HG02588 (cell line): ENCODE measurements around the gene SNED1.

Source experiments
- ATAC-seq: cut with Tn5 transposase; IDR thresholded peaks from one replicate; pipeline ENCODE4 v1.9.1; 2021; ENCODE audit warnings: mild to moderate bottlenecking, moderate library complexity; ENCODE audit not compliant: unreplicated experiment

SNED1 gene

DNA sequence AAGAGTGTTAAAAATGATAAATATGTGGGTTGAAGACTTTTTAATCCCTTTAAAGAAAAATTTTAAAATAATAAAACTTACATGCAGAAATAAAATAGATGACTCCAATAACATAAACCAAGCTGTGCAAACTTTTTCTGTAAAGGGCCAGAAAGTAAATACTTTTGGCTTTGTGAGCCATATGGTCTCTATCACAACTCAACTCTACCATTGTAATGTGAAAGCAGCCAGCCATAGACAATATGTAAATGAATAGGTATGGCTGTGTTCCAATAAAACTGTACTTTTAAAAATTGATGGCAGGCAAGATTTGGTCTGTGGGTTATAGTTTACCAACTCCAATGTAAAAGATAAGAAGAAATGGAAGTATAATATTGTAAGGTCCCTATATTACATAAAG is 45.2 kb downstream of the SNED1 start:
- ATAC-seq, result no peak

DNA sequence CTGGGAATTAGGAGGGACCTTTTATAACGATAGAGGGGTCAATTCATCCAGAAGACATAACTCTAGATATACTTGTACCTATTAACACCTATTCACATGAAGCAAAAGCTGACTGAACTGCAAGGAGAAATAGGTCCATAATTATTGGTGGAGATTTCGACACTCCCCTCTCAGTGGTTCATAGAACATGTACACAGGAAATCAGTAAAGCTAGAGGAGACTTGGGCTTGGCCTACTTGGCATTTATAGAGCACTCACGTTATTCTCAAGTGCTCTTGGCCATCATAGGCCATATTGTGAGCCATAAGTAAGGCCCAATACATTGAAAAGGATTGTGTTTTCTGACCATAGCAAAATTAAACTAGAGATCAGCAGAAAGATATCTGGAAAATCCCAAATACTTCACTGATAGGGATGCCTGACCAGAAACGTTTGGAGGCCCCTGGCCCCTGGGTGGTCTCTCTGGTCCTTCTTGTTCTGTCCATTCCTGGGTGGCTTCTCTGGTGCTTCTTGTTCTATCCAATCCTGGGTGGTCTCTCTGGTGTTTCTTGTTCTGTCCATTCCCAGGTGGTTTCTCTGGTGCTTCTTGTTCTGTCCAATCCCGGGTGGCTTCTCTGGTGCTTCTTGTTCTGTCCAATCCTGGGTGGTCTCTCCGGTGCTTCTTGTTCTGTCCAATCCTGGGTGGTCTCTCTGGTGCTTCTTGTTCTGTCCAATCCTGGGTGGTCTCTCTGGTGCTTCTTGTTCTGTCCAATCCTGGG is 49.0 kb downstream of the SNED1 start:
- no peak for ATAC-seq

DNA sequence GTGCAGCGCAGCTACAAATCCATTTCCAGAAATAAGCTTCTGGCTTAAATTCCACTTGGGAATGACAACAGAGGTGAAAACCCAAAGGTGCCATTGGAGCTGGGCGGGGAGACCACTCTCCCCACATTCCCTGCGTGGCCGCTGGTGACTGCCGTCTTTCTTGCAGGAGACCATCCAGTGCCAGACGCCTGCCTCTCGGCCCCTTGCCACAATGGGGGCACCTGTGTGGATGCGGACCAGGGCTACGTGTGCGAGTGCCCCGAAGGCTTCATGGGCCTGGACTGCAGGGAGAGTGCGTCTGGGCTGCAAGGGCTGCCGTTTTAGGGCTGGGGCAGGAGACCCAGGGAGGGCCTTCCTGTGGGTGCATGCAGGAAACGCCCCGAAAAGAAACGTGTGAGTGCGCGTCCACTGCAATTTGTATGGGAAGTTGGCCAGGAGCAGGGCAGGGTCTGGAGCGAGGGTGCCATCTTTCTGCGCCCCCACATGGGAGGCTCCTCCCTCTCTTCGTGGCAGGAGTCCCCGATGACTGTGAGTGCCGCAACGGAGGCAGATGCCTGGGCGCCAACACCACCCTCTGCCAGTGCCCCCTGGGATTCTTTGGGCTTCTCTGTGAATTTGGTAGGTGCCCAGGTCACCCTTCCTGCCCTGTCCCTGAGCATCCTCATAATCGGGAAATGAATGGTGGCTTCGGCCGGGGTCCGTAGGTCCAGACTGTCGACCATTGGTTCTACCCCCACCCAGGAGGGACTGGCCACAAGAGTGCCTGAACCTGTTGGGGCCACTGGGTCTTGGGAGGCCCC is 49.9 kb downstream of the SNED1 start:
- no peak for ATAC-seq

DNA sequence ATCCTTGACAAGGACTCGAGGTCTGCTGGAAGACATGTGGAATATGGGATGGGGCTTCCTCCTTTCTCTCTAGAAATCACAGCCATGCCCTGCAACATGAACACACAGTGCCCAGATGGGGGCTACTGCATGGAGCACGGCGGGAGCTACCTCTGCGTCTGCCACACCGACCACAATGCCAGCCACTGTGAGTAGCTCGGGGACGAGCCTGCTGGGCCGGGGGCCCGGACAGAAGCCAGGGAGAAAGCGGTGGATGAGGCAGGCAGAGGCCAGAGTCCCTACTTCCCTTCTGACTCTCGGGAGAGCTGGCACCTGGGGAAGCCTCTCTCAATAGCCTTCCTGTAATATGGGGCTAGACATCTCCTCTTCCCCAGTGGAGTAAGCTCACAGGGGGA is 50.5 kb downstream of the SNED1 start:
- ATAC-seq, result no peak

DNA sequence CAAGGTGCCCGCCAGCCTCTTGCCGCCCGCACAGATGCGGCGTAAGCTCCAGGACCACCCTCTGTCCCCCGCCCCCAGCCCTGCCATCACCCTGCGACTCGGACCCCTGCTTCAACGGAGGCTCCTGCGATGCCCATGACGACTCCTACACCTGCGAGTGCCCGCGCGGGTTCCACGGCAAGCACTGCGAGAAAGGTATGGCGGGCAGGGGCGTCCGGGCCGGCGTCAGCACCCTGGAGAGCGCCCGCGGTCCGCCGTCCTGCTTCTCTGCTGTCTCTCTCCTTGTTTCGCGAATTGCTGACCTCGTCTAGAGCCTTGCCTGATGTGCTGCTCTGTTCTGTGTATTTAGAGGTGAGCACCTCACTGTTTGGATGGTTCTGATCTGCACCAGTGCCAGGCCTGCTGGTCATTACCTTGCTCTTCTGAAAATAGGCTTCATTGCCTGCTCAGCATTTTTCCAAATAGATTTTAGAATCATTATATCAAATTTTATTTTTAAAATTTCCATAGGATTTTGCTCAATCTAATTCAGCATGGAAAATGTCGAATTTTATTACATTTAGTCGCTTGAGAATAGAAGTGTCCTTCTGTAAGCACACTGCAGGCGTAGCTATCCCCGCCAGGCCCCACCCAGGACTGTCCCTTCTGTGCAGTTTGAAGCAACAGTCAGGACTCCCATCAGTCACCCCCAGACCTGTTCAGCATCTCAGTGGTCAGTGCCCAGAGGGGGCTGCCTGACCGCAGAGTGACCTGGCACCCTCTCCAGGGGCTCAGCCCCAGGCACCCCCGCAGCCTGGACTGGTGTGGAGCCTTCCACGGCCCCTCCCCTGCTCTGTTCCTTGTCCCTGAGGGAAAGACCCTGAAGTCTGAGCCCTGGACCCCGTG is 51.6 kb downstream of the SNED1 start:
- no peak for ATAC-seq

DNA sequence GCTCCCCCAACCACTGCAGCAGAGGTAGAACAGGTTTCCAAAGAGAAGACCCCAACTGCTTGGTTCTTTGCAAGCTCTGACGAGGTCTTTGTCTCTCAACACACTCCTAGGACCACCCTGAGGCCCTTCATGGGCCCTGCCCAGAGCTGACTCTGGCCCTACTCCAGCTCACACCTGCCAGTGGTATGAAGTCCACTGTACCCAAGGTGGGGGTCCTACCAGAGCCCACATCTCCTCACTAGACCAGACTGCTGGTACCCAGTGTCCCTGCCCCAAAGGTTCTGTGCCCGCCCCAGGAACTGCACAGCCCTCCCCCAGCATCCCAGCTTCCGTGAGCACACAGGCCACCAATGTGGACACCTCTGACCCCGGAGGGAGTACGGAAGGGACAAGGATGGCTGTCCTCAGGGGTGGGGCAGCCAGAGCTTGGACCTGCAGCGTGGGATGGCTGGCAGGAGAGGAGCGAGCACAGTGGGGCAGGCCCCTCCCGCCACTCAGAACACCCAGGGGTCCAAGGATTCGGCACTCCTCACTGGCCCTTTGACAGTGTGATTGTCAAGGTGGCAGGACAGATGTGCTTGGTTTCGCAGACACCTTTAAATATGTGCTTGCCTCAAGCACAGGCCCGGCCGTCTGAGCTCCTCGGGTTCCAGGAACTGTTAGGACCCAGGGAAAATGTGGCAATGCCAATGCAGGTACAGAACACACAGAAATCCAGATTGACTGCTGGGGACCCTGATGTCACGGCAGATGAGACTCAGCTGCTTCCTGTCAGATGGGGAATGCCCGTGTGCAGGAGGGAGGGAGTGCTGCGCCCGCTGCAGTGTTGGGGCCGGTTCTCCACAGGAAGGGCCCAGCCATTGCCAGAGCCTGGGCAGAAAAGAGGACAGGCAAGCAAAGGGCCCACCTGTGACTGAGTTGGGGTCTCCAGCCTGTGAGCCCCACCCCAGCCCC is 52.5 kb downstream of the SNED1 start:
- ATAC-seq, result no peak

DNA sequence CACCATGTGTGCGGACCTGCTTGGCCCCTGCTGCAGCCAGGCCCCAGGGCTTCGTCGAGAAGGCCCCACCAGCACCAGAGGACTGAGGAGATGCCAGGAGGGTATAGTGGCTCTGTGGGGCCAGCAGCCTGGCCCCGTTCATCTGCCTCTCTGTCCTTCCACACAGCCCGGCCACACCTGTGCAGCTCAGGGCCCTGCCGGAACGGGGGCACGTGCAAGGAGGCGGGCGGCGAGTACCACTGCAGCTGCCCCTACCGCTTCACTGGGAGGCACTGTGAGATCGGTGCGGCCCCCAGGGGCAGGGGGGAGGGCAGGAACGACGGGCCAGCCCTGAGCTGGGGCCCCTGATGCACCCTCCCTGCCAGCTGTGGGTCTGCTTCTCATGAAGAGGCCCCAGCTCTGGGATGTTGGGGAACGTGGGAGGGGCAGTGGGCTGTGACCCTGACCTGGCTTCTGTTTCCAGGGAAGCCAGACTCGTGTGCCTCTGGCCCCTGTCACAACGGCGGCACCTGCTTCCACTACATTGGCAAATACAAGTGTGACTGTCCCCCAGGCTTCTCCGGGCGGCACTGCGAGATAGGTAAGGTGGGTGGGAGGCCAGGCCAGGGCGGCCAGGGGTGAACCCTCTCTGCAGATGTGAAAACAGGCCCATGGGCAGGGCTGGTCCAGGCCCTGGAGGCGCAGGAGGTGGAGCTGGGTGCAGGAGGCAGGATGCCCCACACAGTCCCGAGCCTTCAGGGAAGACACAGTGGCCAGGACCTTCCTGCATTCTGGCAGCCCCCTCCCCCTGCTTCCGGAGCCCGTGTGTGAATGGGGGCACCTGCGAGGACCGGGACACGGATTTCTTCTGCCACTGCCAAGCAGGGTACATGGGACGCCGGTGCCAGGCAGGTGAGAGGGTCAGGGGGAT is 53.4 kb downstream of the SNED1 start:
- no peak for ATAC-seq

DNA sequence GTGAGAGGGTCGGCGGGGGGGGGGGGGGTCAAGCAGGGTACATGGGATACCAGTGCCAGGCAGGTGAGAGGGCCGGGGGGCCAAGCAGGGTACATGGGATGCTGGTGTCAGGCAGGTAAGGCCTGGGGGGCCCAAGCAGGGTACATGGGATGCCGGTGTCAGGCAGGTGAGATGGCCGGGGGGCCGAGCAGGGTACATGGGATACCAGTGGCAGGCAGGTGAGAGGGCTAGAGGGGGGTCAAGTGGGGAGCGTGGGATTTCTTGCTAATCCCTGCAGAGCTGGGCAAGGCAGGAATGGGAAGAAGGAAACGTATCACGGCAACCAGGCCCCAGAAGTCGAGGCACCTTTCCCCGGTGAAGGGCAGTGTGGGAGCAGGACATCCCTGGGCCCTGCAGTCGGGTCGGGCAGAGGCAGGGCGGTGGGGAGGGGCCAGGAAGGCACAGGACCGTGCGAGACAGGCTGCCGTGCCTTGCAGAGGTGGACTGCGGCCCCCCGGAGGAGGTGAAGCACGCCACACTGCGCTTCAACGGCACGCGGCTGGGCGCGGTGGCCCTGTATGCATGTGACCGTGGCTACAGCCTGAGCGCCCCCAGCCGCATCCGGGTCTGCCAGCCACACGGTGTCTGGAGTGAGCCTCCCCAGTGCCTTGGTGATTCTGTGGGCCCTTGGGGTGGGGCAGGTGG is 54.4 kb downstream of the SNED1 start:
- no peak for ATAC-seq

DNA sequence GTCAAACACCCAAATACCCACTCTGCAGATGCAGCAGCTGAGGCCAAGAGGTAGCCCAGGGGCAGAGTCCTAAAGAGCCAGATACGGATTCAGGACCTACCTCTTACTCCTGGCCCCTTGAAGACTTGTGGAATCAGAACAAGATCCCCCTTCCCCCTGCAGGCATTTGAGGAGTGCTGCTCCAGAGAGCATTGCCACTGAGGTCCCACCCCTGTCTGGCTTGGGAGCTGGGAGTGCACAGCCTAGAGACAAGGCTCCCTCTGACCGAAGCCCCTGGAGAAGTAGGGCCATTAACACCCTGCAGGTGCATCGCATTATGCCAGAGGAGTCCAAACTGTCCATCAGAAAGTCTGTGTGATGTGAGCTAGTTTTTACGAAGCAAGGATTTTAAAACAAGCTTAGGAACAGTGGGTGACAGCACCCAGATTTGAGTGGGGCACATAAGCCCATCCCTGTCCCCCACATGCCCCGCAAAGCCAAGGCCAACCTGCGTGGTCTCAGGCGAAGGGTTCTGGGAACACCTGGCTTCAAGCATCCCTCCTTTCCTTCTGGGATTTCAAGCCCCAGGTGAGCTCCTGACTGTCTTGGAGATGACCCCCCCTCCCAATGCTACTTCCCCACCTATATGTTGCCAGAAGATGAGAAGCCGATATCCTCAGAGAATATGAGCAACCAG is 55.3 kb downstream of the SNED1 start:
- no peak for ATAC-seq

DNA sequence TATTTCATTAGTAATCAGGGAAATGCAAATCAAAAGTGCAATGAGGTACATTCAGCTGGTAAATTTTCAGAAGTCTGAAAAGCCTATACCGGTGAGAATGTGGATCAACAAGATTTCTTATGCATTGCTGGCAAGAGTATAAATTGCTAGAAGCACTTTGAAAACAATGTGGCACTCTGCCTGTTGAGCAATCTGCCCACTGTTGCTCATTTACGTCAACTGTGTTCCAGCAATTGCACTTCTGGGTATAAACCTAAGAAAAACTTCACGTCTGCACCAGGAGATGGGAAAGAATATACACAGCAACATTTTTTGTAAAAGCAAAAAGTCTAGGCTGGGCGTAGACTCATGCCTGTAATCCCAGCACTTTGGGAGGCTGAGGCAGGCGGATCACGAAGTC is 62.9 kb downstream of the SNED1 start:
- no peak for ATAC-seq

DNA sequence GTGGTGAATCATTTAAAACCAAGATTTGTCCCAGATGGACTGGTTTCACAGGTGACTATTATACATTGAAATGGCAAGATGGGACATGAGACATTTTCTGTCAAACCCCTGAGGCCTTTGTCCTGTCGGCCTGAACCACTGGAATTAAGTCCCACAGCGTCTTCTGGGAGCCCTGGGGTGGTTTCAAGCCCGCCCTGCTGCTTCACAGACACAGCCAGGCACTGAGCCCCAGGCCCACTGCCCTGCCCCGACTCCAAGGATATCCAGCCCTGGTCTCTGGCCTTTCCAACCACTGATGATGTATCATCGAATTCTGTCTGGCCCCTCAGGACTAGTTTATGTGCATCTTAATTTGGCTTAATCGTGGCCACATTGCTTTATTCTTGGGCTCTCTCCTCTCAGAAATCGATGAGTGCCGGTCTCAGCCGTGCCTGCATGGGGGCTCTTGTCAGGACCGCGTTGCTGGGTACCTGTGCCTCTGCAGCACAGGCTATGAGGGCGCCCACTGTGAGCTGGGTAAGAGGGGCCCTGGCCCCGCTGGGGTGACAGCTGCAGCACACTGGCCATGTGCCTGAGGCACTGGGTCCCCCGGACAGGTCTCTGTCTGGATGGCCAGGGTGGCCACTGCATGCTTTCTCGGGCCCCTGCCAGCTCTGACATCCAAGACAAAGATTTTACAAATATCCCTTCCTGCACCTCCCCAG is 64.1 kb downstream of the SNED1 start:
- ATAC-seq, result no peak

DNA sequence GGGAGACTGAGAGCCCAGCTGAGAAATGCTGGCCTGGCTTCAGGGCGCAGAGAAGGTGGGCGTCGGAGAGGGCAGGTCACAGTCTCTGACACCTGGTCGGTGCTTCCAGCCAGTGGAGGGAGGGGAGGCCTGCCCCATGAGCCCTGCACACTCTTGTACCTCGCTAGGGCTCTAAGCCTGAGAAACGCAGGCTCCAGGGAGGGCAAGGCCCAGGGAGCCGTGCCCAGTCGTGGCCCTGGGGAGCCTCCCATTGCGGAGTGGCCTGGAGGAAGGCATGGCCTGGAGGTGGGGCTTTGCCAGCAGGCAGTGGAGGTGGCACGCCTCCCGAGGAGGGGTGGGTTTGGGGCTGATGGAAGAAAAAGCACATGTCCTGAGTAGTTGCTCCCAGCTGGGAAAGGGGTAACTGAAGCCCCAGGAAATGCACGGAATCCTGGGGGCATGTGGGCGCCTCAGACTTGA is 64.7 kb downstream of the SNED1 start:
- no peak for ATAC-seq

DNA sequence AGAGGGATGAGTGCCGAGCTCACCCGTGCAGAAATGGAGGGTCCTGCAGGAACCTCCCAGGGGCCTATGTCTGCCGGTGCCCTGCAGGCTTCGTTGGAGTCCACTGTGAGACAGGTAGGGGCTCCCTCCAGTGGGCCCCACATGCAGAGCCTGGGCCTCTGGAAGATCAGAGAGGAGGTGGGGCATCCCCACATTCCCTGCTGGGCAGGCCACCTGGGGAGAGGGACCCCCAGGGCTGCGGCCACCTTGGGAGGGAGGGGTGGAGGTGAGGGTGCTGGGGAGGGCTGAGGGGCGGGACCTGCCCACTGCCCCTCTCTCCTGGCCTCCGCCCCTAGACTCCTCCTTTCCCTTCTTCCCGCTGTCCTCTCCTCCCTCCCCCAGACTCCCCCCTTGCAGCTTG is 65.2 kb downstream of the SNED1 start:
- ATAC-seq, result no peak

DNA sequence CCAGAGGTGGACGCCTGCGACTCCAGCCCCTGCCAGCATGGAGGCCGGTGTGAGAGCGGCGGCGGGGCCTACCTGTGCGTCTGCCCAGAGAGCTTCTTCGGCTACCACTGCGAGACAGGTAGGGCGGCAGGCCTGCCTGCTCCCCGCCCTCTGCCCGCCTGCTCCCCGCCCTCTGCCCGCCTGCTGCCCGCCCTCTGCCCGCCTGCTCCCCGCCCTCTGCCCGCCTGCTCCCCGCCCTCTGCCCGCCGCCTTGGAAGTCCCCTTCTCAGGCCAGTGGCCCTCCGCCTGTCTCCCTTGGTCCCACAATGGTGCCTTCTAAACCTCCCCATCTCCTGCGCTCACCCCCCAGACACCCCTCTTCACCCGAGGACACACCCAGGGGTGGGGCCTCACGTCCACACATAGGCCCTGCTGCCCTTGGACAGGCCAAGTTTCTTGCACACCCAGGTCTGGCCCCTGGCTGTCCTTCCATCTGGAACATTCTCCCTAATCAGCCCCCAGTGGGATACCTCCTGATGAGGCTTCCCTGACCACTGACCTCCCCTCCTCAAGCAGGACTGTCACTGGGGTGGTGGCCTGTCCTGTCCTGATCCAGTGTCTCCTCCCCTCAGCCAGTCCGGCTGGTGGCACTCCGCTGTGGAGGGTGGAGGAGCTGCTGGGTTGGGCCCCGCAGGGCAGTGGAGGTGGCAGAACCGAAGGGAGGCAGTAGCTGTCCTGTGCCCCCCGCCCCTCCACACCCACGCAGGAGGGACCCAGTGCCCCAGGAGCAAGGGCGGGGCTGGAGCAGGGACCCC is 65.8 kb downstream of the SNED1 start:
- no peak for ATAC-seq

DNA sequence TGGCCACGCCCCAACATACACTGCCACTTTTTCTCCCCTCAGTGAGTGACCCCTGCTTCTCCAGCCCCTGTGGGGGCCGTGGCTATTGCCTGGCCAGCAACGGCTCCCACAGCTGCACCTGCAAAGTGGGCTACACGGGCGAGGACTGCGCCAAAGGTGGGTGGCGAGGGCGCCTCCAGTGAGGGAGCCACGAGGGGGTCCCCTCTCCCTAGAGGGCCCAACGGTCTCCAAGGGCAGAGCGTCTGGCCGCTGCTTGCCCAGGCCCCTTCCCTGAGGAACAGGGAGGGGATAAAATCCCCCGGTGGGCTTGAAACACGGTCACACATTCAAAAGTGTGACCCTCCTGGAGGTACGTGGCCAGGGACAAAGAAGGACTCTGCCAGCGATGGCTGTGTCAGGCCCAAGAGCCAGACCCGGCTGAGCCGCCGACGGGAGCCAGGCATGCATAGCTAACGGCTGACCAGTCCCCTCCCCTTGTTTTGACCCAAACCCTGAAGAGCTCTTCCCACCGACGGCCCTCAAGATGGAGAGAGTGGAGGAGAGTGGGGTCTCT is 66.5 kb downstream of the SNED1 start:
- ATAC-seq, result no peak

DNA sequence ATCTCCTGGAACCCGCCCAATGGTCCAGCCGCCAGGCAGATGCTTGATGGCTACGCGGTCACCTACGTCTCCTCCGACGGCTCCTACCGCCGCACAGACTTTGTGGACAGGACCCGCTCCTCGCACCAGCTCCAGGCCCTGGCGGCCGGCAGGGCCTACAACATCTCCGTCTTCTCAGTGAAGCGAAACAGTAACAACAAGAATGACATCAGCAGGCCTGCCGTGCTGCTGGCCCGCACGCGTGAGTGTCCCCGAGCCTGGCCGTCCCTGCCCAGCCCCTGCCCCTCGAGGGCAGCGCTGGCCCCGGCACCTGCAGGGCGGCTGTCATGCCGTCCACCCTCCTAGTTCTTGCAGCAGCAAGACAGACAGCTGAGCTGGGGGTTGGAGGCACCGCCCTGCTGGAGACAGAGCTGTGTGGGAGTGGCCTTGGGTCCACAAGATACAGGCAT is 67.0 kb downstream of the SNED1 start:
- no peak for ATAC-seq
